HG03460 (cell line): ENCODE measurements around the gene NKIRAS1.
"Not testable (repeated sequence)": the region's sequence is repeated elsewhere in the genome, so short reads cannot be mapped to it uniquely, and the experiment has no call there.

ENCODE experiments used
- ATAC-seq: cut with Tn5 transposase; IDR thresholded peaks from one replicate; pipeline ENCODE4 v1.9.1; 2021; ENCODE audit not compliant: unreplicated experiment

Gene NKIRAS1

GRCh38 chr3:23911397-23911796, 5.4 kb downstream of the NKIRAS1 start:
- no peak for ATAC-seq

GRCh38 chr3:23909341-23909740, 7.4 kb downstream of the NKIRAS1 start:
- ATAC-seq: no peak

- ATAC-seq: no peak
Observed at GRCh38 chr3:23904545-23904944, 12.2 kb downstream of the NKIRAS1 start.

GRCh38 chr3:23900744-23901143, 16.0 kb downstream of the NKIRAS1 start:
- ATAC-seq: no peak

GRCh38 chr3:23895181-23895580, 21.6 kb downstream of the NKIRAS1 start:
- no peak for ATAC-seq

- no peak for ATAC-seq
Observed at GRCh38 chr3:23894254-23895061, 22.3 kb downstream of the NKIRAS1 start.

- ATAC-seq: no peak
Observed at GRCh38 chr3:23889950-23890349, 26.8 kb downstream of the NKIRAS1 start.

GRCh38 chr3:23889386-23889785, 27.4 kb downstream of the NKIRAS1 start:
- no peak for ATAC-seq

- no peak for ATAC-seq
Observed at GRCh38 chr3:23888617-23889228, 28.1 kb downstream of the NKIRAS1 start.

GRCh38 chr3:23886311-23886710, 30.5 kb downstream of the NKIRAS1 start:
- ATAC-seq: no peak

GRCh38 chr3:23885210-23885609, 31.6 kb downstream of the NKIRAS1 start:
- ATAC-seq: no peak

GRCh38 chr3:23884481-23884880, 32.3 kb downstream of the NKIRAS1 start:
- no peak for ATAC-seq

- ATAC-seq: no peak
Observed at GRCh38 chr3:23882487-23882918, 34.3 kb downstream of the NKIRAS1 start.

- not testable (repeated sequence) for ATAC-seq
Observed at GRCh38 chr3:23881993-23882392, 34.8 kb downstream of the NKIRAS1 start.

- no peak for ATAC-seq
Observed at GRCh38 chr3:23880703-23881339, 36.0 kb downstream of the NKIRAS1 start.

- ATAC-seq: no peak
Observed at GRCh38 chr3:23879485-23879884, 37.3 kb downstream of the NKIRAS1 start.

GRCh38 chr3:23877329-23877980, 39.3 kb downstream of the NKIRAS1 start:
- ATAC-seq: no peak

- no peak for ATAC-seq
Observed at GRCh38 chr3:23876923-23877322, 39.9 kb downstream of the NKIRAS1 start.

- ATAC-seq: no peak
Observed at GRCh38 chr3:23875113-23875725, 41.6 kb downstream of the NKIRAS1 start.

GRCh38 chr3:23874359-23875112, 42.3 kb downstream of the NKIRAS1 start:
- ATAC-seq: no peak
